ENCODE results near the gene CCDC9B. TPM values are rescaled to one million over a fixed set of nuclear protein-coding genes. Genes with fewer than 3 reads are reported as not detected.
A peak's percentile ranks its signal among the peaks of the same experiment; 100 is the strongest.

Gene CCDC9B
- total RNA-seq, 1 donor, result 0.63 TPM

DNA sequence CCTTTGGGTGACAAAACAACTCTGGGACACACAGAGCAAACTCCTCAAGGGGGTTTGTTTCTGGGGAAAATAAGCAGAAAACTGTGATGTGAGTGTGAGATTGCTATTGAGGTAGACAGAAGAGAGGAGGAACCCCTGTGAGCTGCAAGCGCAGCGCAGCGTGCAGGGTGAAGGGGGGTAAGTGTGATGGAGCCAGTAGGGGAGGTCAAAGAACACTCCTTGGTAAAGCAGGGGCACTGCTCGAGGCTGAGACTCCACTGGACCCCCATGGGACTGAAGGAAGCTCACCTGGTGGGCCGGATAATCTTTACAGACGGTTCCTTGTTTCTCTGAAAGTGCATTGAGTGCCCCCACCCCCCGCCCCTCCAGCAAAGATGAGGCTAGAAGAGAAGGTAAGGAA is 9.7 kb downstream of the CCDC9B start:
- Histone ChIP-seq H3K9me3 (ENCODE audit: low read depth, low read length) (no peaks in the 10 kb centered on the region), H3K4me3 (ENCODE audit: low read length) (no peak overlapping the region), H3K27me3 (ENCODE audit: insufficient read depth, low read length) (no peaks in the 10 kb centered on the region), H3K4me1 (ENCODE audit: insufficient read depth, low read length) (peaks cover 69% of the 10 kb centered on the region)

- no peak overlapping the region for H3K4me3 ChIP-seq (ENCODE audit: low read length)
- peaks cover 71% of the 10 kb centered on the region for H3K4me1 ChIP-seq (ENCODE audit: insufficient read depth, low read length)
- no peaks in the 10 kb centered on the region for H3K27me3 ChIP-seq (ENCODE audit: insufficient read depth, low read length)
- no peaks in the 10 kb centered on the region for H3K9me3 ChIP-seq (ENCODE audit: low read depth, low read length)
Observed at GRCh38 chr15:40330368-40330836, 10.3 kb downstream of the CCDC9B start.

DNA sequence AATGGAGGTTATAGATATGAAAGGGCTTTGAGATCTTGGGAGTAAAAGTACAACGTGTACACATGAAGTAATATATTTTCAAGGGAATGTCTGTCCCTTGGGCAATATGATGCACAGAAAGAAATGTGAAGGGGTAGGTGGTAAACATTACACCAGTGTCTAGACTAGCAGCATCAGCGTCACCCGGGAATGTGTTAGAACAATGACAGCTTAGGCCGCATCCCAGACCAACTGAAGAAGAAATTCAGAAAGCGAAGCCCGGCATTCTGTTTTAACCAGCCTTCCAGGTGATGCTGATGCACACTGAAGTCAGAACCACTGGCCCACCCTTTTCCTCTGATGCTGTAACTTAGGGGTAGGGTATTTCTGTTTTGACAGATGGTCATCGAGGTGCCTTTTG is 10.9 kb downstream of the CCDC9B start:
- Histone ChIP-seq H3K9me3 (ENCODE audit: low read depth, low read length) (no peaks in the 10 kb centered on the region), H3K4me3 (ENCODE audit: low read length) (no peak overlapping the region), H3K4me1 (ENCODE audit: insufficient read depth, low read length) (peaks cover 71% of the 10 kb centered on the region), H3K27me3 (ENCODE audit: insufficient read depth, low read length) (no peaks in the 10 kb centered on the region)

- Histone ChIP-seq H3K27me3 (ENCODE audit: insufficient read depth, low read length) (no peaks in the 10 kb centered on the region), H3K4me3 (ENCODE audit: low read length) (no peak overlapping the region), H3K9me3 (ENCODE audit: low read depth, low read length) (no peaks in the 10 kb centered on the region), H3K4me1 (ENCODE audit: insufficient read depth, low read length) (peaks cover 66% of the 10 kb centered on the region)
Observed at GRCh38 chr15:40328751-40329150, 12.0 kb downstream of the CCDC9B start.

DNA sequence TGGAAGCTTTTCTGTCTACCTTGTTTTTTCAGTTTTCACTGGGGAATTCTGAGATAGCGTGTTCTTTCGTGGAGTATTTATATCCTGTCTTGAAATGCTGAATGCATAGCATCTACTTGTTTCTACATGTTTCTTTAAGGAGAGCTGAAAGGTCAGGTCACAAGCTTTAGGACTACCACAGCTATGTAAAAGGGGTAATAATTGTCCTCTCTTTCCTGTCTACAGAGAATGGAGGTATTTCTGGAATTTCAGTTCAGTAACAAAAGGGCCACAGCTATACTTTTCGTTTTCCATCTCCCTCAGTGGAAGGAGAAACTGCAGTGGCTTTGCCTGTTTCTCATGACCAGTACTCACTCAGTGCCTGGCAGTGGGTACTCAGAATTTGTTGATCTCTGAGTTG is 12.6 kb downstream of the CCDC9B start:
- Histone ChIP-seq H3K27me3 (ENCODE audit: insufficient read depth, low read length) (no peaks in the 10 kb centered on the region), H3K4me3 (ENCODE audit: low read length) (no peak overlapping the region), H3K4me1 (ENCODE audit: insufficient read depth, low read length) (peaks cover 61% of the 10 kb centered on the region), H3K9me3 (ENCODE audit: low read depth, low read length) (no peaks in the 10 kb centered on the region)

DNA sequence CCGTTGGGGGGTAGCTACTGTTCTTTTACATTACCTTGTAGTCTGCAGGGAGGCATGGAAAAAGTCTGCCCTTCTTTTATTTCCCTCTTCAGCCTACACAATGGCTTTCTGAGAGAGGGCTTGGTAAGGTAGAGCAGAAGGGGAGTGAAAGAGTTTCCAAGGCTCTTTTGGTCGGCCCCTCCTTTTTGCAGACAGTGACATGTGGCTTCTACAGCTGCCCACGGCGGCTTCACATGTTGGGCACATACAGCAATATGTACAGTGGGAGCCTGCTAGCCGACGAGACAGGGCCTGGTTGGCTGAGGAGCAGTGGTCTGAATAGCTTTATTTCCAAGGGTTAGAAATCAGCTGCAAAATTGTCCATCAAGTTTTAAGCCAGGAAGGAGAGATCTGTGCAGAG is 13.3 kb downstream of the CCDC9B start:
- Histone ChIP-seq H3K27me3 (ENCODE audit: insufficient read depth, low read length) (no peaks in the 10 kb centered on the region), H3K4me3 (ENCODE audit: low read length) (no peak overlapping the region), H3K4me1 (ENCODE audit: insufficient read depth, low read length) (peaks cover 60% of the 10 kb centered on the region), H3K9me3 (ENCODE audit: low read depth, low read length) (no peaks in the 10 kb centered on the region)

GRCh38 chr15:40325700-40326099 is 15.0 kb downstream of the CCDC9B start:
- no peak overlapping the region for H3K4me3 ChIP-seq (ENCODE audit: low read length)
- no peaks in the 10 kb centered on the region for H3K27me3 ChIP-seq (ENCODE audit: insufficient read depth, low read length)
- H3K9me3 ChIP-seq (ENCODE audit: low read depth, low read length), result no peaks in the 10 kb centered on the region
- H3K4me1 ChIP-seq (ENCODE audit: insufficient read depth, low read length), result peaks cover 46% of the 10 kb centered on the region

- Histone ChIP-seq H3K4me3 (ENCODE audit: low read length) (no peak overlapping the region), H3K4me1 (ENCODE audit: insufficient read depth, low read length) (peaks cover 40% of the 10 kb centered on the region), H3K27me3 (ENCODE audit: insufficient read depth, low read length) (no peaks in the 10 kb centered on the region), H3K9me3 (ENCODE audit: low read depth, low read length) (no peaks in the 10 kb centered on the region)
Observed at GRCh38 chr15:40325188-40325587, 15.6 kb downstream of the CCDC9B start.

- Histone ChIP-seq H3K4me3 (ENCODE audit: low read length) (peak overlapping the region; percentile 52), H3K27me3 (ENCODE audit: insufficient read depth, low read length) (no peaks in the 10 kb centered on the region), H3K4me1 (ENCODE audit: insufficient read depth, low read length) (peaks cover 36% of the 10 kb centered on the region), H3K9me3 (ENCODE audit: low read depth, low read length) (no peaks in the 10 kb centered on the region)
Observed at GRCh38 chr15:40323953-40324937, 16.5 kb downstream of the CCDC9B start.

GRCh38 chr15:40323239-40323952 is 17.3 kb downstream of the CCDC9B start, which contains the start of gene INAFM2:
Gene INAFM2, plus strand, starts transcription at chr15:40323692. Its CDS starts 364 bp downstream, at chr15:40324056.
- peak within 1 kb of the TSS; percentile 52 for H3K4me3 ChIP-seq (ENCODE audit: low read length)
- no peaks in the 10 kb centered on the region for H3K9me3 ChIP-seq (ENCODE audit: low read depth, low read length)
- H3K27me3 ChIP-seq (ENCODE audit: insufficient read depth, low read length), result no peaks in the 10 kb centered on the region
- peaks cover 36% of the 10 kb centered on the region for H3K4me1 ChIP-seq (ENCODE audit: insufficient read depth, low read length)

- Histone ChIP-seq H3K4me3 (ENCODE audit: low read length) (peak overlapping the region; percentile 29), H3K4me1 (ENCODE audit: insufficient read depth, low read length) (peaks cover 36% of the 10 kb centered on the region), H3K9me3 (ENCODE audit: low read depth, low read length) (no peaks in the 10 kb centered on the region), H3K27me3 (ENCODE audit: insufficient read depth, low read length) (no peaks in the 10 kb centered on the region)
Observed at GRCh38 chr15:40322531-40323238, 18.1 kb downstream of the CCDC9B start.

DNA sequence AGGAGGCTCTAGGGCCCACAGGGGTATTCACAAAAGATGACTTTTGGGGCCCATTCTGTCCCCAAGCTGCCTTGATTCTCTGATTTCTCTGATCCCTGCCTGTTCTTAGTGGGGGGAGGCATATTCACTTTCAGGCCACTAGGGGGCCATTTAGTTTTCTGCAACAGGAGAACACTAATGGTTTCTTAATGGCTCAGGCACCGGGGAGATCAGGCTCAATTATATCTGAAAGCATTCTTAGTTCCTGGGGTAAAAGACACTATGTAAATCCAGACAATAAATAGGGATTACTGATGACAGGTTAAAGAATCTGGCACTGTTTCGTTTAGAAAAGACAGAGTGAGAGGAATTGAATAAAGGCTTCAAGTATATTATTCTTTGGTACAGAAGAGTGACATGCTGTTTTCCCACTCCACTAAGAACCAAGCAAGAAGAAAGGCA is 19.8 kb downstream of the CCDC9B start:
- no peak overlapping the region for H3K4me3 ChIP-seq (ENCODE audit: low read length)
- H3K27me3 ChIP-seq (ENCODE audit: insufficient read depth, low read length), result no peaks in the 10 kb centered on the region
- peaks cover 24% of the 10 kb centered on the region for H3K4me1 ChIP-seq (ENCODE audit: insufficient read depth, low read length)
- no peaks in the 10 kb centered on the region for H3K9me3 ChIP-seq (ENCODE audit: low read depth, low read length)

DNA sequence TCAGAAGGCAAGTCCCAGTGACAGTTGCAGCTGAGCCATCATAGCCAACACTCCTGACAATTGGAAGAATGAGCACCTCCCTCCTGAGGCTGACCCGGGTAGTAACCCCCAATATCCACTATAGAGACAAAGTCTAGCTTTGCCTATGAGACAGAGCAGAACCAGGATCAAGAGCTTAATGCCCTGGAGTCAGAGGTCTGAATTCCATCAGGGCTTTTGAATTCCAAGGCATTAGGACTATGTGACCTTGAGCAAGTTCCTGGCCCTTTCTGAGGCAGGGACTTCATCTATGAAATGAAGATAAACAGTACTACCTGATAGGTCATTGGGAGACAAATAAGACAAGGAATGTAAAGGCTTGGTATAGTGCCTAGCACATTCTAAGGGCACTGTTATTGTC is 20.3 kb downstream of the CCDC9B start:
- H3K4me1 ChIP-seq (ENCODE audit: insufficient read depth, low read length), result peaks cover 19% of the 10 kb centered on the region
- no peaks in the 10 kb centered on the region for H3K27me3 ChIP-seq (ENCODE audit: insufficient read depth, low read length)
- H3K4me3 ChIP-seq (ENCODE audit: low read length), result no peak overlapping the region
- no peaks in the 10 kb centered on the region for H3K9me3 ChIP-seq (ENCODE audit: low read depth, low read length)

DNA sequence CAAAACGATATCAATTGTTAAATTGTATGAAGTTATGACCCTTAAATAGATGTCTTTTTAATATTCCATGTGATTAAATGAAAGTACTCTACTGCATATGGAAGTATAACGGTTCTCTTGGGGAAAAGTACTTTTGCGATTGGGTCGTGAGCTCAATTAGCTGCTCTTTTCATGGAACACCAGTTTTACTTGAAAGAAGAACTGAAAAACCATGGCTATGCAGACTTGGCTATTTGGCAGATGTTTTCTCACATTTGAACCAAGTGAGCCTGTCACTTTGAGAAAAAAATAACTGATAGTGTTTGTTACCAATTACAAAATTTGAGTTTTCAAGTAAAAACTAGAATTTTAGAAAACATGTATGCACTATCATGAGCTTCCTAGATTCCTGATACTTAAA is 23.2 kb downstream of the CCDC9B start:
- no peaks in the 10 kb centered on the region for H3K9me3 ChIP-seq (ENCODE audit: low read depth, low read length)
- no peak overlapping the region for H3K4me3 ChIP-seq (ENCODE audit: low read length)
- H3K4me1 ChIP-seq (ENCODE audit: insufficient read depth, low read length), result peaks cover 18% of the 10 kb centered on the region
- no peaks in the 10 kb centered on the region for H3K27me3 ChIP-seq (ENCODE audit: insufficient read depth, low read length)

GRCh38 chr15:40316931-40317330 is 23.8 kb downstream of the CCDC9B start:
- no peak overlapping the region for H3K4me3 ChIP-seq (ENCODE audit: low read length)
- H3K4me1 ChIP-seq (ENCODE audit: insufficient read depth, low read length), result peaks cover 18% of the 10 kb centered on the region
- no peaks in the 10 kb centered on the region for H3K27me3 ChIP-seq (ENCODE audit: insufficient read depth, low read length)
- no peaks in the 10 kb centered on the region for H3K9me3 ChIP-seq (ENCODE audit: low read depth, low read length)
